OCI-LY1 (cell line): ENCODE data around the gene SMAD7.

Experiments used
- EZH2 ChIP-seq: fragments of 200-600 bp; sonication (generic), shearing (Covaris generic); IDR thresholded peaks from 2 replicates; pipeline ENCODE4 v1.8.0; 2017; ENCODE audit warnings: borderline replicate concordance, mixed run types, mild to moderate bottlenecking, antibody characterized with exemption, low read length, moderate library complexity, mixed read lengths
- TF ChIP-seq, protein P1 (sequence below): fragments of 200-600 bp; sonication (generic), shearing (Covaris generic); IDR thresholded peaks from 2 replicates; pipeline ENCODE4 v1.5.1; 2017; ENCODE audit warnings: mild to moderate bottlenecking, antibody characterized with exemption, low read length, moderate library complexity, mixed read lengths

DNA sequence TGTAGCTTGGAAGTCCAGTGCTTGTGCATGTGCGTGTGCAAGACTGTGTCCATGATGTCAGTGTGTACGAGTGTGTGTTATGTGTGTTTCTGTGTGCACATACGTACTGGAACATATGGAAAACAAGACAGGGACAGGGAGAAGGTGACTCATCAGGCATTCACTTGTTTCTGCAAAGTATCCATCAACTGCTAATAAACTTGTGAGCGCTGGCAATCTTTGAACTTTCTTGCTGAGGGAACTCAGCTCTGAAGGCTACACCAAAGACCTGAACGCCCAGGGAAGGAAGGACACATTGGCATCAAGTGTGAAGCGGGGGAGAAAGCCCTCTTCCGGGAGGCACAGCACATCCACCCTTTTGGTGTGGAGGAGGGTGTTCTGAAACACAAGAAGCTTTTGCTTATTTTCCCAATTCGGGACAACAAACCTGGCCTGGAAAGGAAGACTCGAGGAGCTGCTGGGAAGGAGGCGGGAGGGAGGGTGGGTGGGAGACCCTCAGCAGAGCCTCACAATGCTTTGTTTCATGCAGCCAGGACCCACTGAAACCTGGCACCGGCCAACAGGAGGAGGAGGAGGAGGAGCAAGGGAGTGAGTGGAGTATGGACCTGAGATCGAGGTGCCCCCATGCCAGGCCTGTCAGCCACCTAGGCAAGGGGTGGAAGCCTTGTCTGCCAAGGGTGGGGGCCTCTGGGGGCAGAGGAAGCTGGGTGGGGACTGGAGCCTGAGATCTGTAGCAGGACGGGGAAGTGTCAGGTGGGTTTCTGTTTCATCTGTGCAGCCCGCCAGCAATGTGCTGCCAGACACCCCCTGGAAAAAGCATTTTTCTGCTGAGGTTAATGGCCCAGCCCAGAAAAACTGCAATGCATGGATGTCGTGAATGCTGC, 26.8 kb downstream of the SMAD7 start:
- TF ChIP-seq, protein P1, sequence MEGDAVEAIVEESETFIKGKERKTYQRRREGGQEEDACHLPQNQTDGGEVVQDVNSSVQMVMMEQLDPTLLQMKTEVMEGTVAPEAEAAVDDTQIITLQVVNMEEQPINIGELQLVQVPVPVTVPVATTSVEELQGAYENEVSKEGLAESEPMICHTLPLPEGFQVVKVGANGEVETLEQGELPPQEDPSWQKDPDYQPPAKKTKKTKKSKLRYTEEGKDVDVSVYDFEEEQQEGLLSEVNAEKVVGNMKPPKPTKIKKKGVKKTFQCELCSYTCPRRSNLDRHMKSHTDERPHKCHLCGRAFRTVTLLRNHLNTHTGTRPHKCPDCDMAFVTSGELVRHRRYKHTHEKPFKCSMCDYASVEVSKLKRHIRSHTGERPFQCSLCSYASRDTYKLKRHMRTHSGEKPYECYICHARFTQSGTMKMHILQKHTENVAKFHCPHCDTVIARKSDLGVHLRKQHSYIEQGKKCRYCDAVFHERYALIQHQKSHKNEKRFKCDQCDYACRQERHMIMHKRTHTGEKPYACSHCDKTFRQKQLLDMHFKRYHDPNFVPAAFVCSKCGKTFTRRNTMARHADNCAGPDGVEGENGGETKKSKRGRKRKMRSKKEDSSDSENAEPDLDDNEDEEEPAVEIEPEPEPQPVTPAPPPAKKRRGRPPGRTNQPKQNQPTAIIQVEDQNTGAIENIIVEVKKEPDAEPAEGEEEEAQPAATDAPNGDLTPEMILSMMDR: no peak
- no peak for TF ChIP-seq EZH2
